Calu3 (cell line): ENCODE data around the gene FAM107B. TPM values are rescaled to one million over a fixed set of nuclear protein-coding genes. Genes with fewer than 3 reads are reported as not detected.
A peak's percentile ranks its signal among the peaks of the same experiment; 100 is the strongest.

Experiments
- BruUV-seq: library from RNA; stranded (reverse); fragments of 400-500 nt; replicated peaks from 2 replicates; lab custom pipeline; 2021; lab: Mats Ljungman, UMichigan
- CTCF ChIA-PET: fragments of 300-600 bp; sonication (Branson Sonifier 250); formaldehyde crosslinking; loops from one replicate; lab custom pipeline; 2022; ENCODE audit warnings: antibody characterized with exemption; lab: Charles Lee
- DNase-seq: peaks from one replicate; pipeline ENCODE4 v3.0.0; 2022
- H3K27ac Mint-ChIP-seq: one replicate; pipeline ENCODE4 v1.8.0; 2022; ENCODE audit warnings: mixed read lengths; ENCODE audit not compliant: unreplicated experiment
- H3K27me3 Mint-ChIP-seq: one replicate; pipeline ENCODE4 v1.8.0; 2022; ENCODE audit warnings: mixed read lengths; ENCODE audit not compliant: unreplicated experiment
- H3K36me3 Mint-ChIP-seq: one replicate; pipeline ENCODE4 v1.8.0; 2022; ENCODE audit warnings: mild to moderate bottlenecking, moderate library complexity, mixed read lengths; ENCODE audit not compliant: insufficient read depth, unreplicated experiment
- H3K4me1 Mint-ChIP-seq: one replicate; pipeline ENCODE4 v1.8.0; 2022; ENCODE audit warnings: mild to moderate bottlenecking, low read depth, mixed read lengths; ENCODE audit not compliant: unreplicated experiment
- H3K4me3 Mint-ChIP-seq: one replicate; pipeline ENCODE4 v1.8.0; 2022; ENCODE audit warnings: mild to moderate bottlenecking, low read depth, moderate library complexity, mixed read lengths; ENCODE audit not compliant: unreplicated experiment
- H3K9me3 Mint-ChIP-seq: one replicate; pipeline ENCODE4 v1.8.0; 2022; ENCODE audit warnings: low read depth, mixed read lengths; ENCODE audit not compliant: unreplicated experiment
- intact Hi-C: fragments of 100-400 bp; cut with micrococcal nuclease; formaldehyde crosslinking; loops from one replicate; pipeline ENCODE4 v1.10.0; 2022; ENCODE audit not compliant: unreplicated experiment
- total RNA-seq: library from RNA; stranded (reverse); gene quantifications from 2 replicates; pipeline ENCODE4 v1.2.3, GENCODE V29; 2022
- TF ChIP-seq, protein P1 (sequence below): fragments of 200-600 bp; IDR thresholded peaks from one replicate; pipeline ENCODE4 v1.8.0; 2022; ENCODE audit warnings: antibody characterized with exemption; ENCODE audit not compliant: unreplicated experiment

FAM107B gene
- total RNA-seq, 1 experiment from 2014 or later, result 168 TPM

DNA sequence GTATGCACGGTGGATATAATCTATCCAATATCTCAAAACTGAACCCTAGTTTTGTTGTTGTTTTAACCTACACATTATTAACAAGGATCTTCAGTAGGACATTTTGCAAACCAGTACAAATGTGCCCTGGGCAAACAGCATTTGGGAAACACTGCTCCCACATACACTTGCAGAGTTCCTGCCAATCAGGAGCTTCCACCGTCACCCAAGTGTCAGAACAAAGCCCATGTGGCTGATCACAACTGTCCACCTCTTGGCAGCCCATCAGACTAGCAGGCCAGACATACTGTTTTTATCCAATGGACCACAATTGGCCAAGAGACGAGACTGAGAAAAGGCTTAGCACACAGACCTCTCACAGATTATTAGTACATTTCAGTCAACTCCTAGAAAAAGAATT is 200.4 kb downstream of the FAM107B start:
- H3K27me3 Mint-ChIP-seq, result no peaks in the 10 kb centered on the region
- no peak overlapping the region for H3K4me3 Mint-ChIP-seq
- intact Hi-C loops, result loop anchor here (10.0 kb wide), 2 partner anchors 81 to 251 kb away; no protein-coding TSS in a partner anchor
- peaks cover 41% of the 10 kb centered on the region for H3K36me3 Mint-ChIP-seq
- H3K9me3 Mint-ChIP-seq, result no peaks in the 10 kb centered on the region
- CTCF ChIA-PET, result interaction anchor here (1.2 kb wide), 1 partner anchor 84 kb away, joined by 3 read pairs; no protein-coding TSS in a partner anchor
- H3K27ac Mint-ChIP-seq, result no peak overlapping the region
- no TSS peak for BruUV-seq
- H3K4me1 Mint-ChIP-seq, result peaks cover 47% of the 10 kb centered on the region
- no peak for DNase-seq
- TF ChIP-seq, protein P1, sequence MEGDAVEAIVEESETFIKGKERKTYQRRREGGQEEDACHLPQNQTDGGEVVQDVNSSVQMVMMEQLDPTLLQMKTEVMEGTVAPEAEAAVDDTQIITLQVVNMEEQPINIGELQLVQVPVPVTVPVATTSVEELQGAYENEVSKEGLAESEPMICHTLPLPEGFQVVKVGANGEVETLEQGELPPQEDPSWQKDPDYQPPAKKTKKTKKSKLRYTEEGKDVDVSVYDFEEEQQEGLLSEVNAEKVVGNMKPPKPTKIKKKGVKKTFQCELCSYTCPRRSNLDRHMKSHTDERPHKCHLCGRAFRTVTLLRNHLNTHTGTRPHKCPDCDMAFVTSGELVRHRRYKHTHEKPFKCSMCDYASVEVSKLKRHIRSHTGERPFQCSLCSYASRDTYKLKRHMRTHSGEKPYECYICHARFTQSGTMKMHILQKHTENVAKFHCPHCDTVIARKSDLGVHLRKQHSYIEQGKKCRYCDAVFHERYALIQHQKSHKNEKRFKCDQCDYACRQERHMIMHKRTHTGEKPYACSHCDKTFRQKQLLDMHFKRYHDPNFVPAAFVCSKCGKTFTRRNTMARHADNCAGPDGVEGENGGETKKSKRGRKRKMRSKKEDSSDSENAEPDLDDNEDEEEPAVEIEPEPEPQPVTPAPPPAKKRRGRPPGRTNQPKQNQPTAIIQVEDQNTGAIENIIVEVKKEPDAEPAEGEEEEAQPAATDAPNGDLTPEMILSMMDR, result no peak

DNA sequence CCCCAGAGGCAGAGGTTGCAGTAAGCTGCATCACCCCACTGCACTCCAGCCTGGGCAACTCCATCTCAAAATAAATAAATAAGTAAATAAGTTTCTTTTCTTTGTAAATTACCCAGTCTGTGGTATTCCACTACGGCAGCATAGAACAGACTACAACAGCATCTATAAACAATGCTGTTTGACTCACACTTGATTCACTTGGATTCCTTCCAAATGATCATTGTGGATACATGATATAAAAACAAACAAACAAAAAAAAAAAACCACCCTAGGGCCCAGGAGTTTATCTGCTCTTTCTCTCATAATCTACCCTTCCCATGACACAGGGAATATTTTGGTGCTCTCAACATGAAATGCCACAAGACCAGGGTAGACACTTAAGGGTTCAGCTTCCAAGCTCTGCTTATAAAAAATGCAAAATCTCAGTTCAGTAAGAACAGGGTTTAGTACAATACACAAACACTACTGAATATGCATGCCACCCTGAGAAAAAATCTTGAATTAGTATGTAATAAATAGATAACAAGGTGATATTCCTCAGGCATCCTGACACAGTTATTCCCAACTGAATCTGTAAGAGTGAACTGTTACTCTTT is 200.9 kb downstream of the FAM107B start:
- CTCF ChIA-PET, result no interaction called here
- Mint-ChIP-seq H3K27ac (no peak overlapping the region), H3K27me3 (no peaks in the 10 kb centered on the region), H3K4me3 (no peak overlapping the region), H3K4me1 (peaks cover 47% of the 10 kb centered on the region), H3K36me3 (peaks cover 39% of the 10 kb centered on the region), H3K9me3 (no peaks in the 10 kb centered on the region)
- TF ChIP-seq, protein P1, result no peak
- intact Hi-C loops, result loop anchor here (10.0 kb wide), 2 partner anchors 81 to 251 kb away; no protein-coding TSS in a partner anchor
- BruUV-seq, result no TSS peak
- no peak for DNase-seq

DNA sequence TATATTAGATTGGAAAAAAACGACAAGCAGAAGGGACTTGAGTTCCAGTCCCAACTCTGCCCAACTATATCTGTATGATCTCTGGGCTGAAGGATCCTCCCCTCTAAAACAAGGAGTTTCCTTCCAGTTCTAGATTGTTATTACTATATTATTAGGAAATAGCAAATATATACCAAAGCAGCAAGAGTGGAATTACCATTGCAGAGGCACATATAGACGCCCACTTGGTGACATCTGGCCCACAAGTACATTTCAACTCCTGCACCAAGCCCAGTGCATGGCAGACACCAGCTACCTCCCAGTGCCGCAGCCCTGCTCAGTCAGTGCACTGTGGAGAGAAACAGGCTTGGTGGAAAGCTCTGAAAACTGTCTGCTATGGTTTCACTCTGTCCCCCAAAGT is 201.9 kb downstream of the FAM107B start:
- Mint-ChIP-seq H3K4me1 (peaks cover 37% of the 10 kb centered on the region), H3K36me3 (peaks cover 30% of the 10 kb centered on the region), H3K4me3 (no peak overlapping the region), H3K27me3 (no peaks in the 10 kb centered on the region), H3K27ac (no peak overlapping the region), H3K9me3 (no peaks in the 10 kb centered on the region)
- TF ChIP-seq, protein P1, result no peak
- intact Hi-C loops, result loop anchor here (10.0 kb wide), 2 partner anchors 82 to 252 kb away; no protein-coding TSS in a partner anchor
- BruUV-seq, result no TSS peak
- no peak for DNase-seq
- CTCF ChIA-PET, result interaction anchor here (0.5 to 0.6 kb wide), 2 partner anchors 21 to 199 kb away, joined by 3 to 4 read pairs; no protein-coding TSS in a partner anchor

DNA sequence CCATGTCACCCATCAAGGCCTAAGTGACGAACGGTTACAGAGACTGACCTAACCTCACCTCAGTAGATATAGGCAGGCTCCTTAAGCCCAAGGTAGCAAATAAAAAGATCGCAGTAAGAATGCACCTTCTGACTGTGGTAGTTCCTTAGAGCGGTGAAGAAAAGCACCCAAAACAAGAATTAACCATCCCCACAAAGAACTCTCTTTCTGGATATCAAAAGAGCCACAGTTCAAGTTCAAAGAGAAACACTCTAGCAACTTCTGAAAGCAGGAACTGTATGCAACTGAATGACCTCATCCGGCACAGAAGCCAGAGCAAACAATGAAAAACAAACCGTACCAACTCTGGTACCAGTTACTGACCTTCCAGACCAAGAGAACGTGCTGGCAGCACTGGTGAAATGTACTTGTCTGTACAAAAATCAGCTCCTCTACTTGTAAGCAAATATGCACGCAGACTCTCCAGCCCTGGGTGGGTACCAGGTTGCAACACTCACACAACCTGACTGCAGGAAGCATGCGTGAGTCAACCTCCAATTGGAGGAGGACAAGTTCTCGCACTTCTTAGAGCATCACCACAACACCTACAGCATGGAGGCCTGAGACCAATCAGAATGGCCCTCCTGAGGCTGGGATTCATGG is 202.7 kb downstream of the FAM107B start:
- peak; percentile 73 for DNase-seq
- H3K27me3 Mint-ChIP-seq, result no peaks in the 10 kb centered on the region
- H3K27ac Mint-ChIP-seq, result peak overlapping the region; percentile 83
- intact Hi-C loops, result loop anchor here (10.0 kb wide), 2 partner anchors 83 to 253 kb away; no protein-coding TSS in a partner anchor
- H3K9me3 Mint-ChIP-seq, result no peaks in the 10 kb centered on the region
- peak overlapping the region; percentile 20 for H3K4me3 Mint-ChIP-seq
- peaks cover 34% of the 10 kb centered on the region for H3K4me1 Mint-ChIP-seq
- CTCF ChIA-PET, result interaction anchor here (1.0 kb wide), 1 partner anchor 15 kb away, joined by 3 read pairs; no protein-coding TSS in a partner anchor
- no TSS peak for BruUV-seq
- TF ChIP-seq, protein P1, result no peak
- peaks cover 26% of the 10 kb centered on the region for H3K36me3 Mint-ChIP-seq
